Stimulated activated CD8-positive, alpha-beta memory T cell treated with anti-CD3 and anti-CD28 coated beads, Interleukin-2, amount 100 ng/mL, for 48 hours (primary cell): ENCODE results near the gene ESYT3.
"Not testable (repeated sequence)": the region's sequence is repeated elsewhere in the genome, so short reads cannot be mapped to it uniquely, and the experiment has no call there.

ENCODE experiments used
- DNase-seq, 2 donors: peaks; one replicate each; pipeline ENCODE4 v3.0.0-alpha.2; 2020; ENCODE audit warnings: low read depth in 2 of 2

Gene ESYT3

GRCh38 chr3:138493804-138494606 is 59.6 kb downstream of the ESYT3 start:
- DNase-seq, result no peak

DNA sequence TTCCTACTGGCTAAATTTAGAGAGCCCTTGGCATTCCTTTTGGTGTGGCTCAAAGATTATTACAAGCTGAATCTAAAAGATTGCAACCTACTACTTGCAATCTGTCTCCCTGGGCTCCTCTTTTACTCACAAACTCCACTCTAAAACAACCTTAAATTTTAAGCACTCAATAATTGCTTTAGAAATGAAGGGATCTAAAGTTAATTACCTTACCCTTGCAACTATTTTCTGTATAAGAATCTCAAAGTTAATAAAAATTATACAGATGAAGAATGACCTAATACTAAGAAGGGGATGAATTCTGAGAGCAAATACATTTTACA is 60.2 kb downstream of the ESYT3 start:
- DNase-seq, result no peak

- not testable (repeated sequence) for DNase-seq
Observed at GRCh38 chr3:138495638-138496037, 61.2 kb downstream of the ESYT3 start.

DNA sequence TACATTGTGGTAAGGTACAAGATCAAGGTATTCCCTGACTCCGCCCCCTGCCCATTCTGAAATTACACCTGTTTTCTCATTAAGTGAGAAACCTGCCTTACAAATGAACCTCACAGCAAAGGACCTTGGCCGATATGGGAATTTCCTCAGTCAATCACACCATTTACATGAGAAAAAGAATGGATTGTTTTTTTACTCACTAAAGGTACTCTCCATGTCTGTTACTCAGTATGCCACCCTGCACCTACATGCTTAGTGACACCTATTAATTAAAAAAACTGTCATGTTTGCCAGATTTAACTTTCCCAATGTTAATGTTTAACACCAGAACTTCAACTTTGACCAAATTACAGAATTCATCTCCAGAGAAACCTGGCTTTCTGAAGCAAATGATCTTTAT is 62.0 kb downstream of the ESYT3 start:
- DNase-seq, result no peak

DNA sequence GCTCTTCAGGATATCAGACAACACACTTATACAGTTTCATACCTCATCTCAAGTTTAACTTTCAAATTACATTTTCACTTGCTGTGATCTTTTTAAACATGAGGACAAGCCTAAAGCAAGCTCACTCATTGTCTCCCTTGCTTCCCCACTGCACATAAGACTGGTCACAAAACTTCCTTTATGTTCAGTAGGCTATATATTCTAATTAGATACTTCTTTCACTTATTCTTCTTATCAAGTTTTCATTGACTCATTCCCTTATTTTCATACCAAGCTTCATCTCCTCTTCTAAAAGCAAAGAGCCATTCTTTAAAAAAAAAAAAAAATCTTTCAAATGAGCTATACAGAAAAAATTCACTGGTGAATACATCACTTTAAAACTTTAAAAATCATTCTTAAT is 62.6 kb downstream of the ESYT3 start:
- DNase-seq, result no peak

- DNase-seq, result no peak
Observed at GRCh38 chr3:138497851-138498250, 63.4 kb downstream of the ESYT3 start.

GRCh38 chr3:138498991-138499390 is 64.6 kb downstream of the ESYT3 start:
- no peak for DNase-seq

GRCh38 chr3:138507524-138507923 is 73.1 kb downstream of the ESYT3 start:
- no peak for DNase-seq

DNA sequence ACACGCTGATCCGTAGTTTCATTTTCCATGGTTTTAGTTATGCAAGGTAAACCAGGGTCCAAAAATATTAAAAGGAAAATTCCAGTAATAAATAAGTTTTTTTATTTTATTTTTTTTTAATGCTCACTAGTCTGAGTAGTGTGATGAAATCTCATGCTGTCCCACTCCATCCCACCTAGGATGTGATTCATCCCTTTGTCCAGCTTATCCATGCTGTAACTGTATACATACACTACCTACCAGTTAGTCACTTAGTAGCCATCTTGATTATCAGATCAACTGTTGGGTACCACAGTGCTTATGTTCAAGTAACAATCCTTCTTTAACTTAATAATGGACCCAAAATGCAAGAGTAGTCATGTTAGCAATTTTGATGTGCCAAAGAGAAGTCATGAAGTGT is 75.2 kb downstream of the ESYT3 start:
- no peak for DNase-seq

- no peak for DNase-seq
Observed at GRCh38 chr3:138511945-138512344, 77.5 kb downstream of the ESYT3 start.

DNA sequence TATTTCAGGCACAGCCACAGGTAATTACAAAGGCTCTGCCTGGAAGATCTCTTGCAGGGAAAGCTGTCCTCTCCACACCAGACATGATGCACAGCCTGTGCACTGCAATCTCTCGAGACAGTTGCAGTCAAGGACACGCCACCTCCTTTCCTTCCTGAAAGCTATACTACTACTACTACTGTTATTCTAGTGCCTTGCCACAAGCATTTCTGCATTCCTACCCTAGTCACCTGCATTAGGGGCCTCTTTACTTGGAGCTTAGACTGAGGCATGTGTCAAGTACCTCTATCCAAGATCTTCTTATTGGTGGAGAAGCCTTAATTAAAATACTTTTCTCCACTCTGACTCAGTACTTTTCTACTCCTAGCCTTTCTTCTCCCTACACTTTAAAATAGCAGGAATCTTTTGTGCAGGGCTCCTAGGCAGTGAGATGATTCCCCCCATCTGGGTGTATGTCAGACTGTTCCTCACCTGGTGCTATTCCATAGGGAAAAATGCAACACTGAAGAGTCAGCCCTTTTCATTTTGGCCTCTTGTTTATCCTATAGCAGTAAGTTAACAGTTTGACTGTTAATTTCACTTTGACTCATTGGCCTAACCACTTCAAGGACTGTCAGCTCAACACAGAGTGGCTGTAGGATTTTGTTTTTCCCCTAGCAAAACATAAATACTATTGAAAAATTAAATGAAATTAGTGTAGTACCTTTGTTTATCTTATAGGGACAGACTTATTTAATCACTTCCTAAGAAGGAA is 78.9 kb downstream of the ESYT3 start:
- no peak for DNase-seq

DNA sequence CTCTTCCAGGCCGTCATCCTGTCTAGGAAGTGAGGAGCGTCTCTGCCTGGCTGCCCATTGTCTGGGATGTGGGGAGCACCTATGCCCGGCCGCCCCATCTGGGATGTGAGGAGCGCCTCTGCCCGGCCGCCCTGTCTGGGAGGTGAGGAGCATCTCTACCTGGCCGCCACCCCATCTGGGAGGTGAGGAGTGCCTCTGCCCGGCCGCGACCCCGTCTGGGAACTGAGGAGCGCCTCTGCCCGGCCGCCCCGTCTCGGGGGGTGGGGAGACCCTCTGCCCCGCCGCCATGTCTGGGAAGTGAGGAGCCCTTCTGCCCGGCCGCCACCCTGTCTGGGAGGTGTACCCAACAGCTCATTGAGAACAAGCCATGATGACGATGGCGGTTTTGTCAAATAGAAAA is 87.0 kb downstream of the ESYT3 start:
- DNase-seq, result not testable (repeated sequence)
